Progenitor cell of endocrine pancreas (in vitro differentiated cells): Measurements from ENCODE around the gene KERA. TPM values are rescaled to one million over a fixed set of nuclear protein-coding genes. Genes with fewer than 3 reads are reported as not detected.

ENCODE experiments used
- DNase-seq: peaks from one replicate; pipeline ENCODE4 v3.0.0; 2021; ENCODE audit warnings: low spot score; ENCODE audit not compliant: unreplicated experiment
- H3K27ac Mint-ChIP-seq: 2 replicates; pipeline ENCODE4 v1.8.0; 2021; ENCODE audit warnings: mild to moderate bottlenecking, moderate library complexity, mixed read lengths
- H3K27me3 Mint-ChIP-seq: 2 replicates; pipeline ENCODE4 v1.8.0; 2021; ENCODE audit warnings: mixed read lengths
- H3K36me3 Mint-ChIP-seq: 2 replicates; pipeline ENCODE4 v1.8.0; 2022; ENCODE audit warnings: mixed read lengths; ENCODE audit not compliant: insufficient read depth
- H3K4me1 Mint-ChIP-seq: 2 replicates; pipeline ENCODE4 v1.8.0; 2021; ENCODE audit warnings: low read depth, mixed read lengths
- H3K4me3 Mint-ChIP-seq: 2 replicates; pipeline ENCODE4 v1.8.0; 2021; ENCODE audit warnings: low read depth, mild to moderate bottlenecking, moderate library complexity, mixed read lengths
- H3K9me3 Mint-ChIP-seq: 2 replicates; pipeline ENCODE4 v1.8.0; 2021; ENCODE audit warnings: low read depth, mixed read lengths
- CTCF ChIP-seq: fragments of 200-600 bp; sonication (generic); IDR thresholded peaks from one replicate; pipeline ENCODE4 v1.5.0; 2021; ENCODE audit warnings: antibody characterized with exemption, mild to moderate bottlenecking; ENCODE audit not compliant: unreplicated experiment
- total RNA-seq: library from RNA; stranded (reverse); gene quantifications from 2 replicates; pipeline ENCODE4 v1.2.1, GENCODE V29; 2021

Gene KERA
- total RNA-seq, 1 donor from 2014 or later: not detected

GRCh38 chr12:91073426-91073825 lies 15.6 kb upstream of the KERA start:
- Mint-ChIP-seq H3K27ac (no peak overlapping the region), H3K4me3 (no peak overlapping the region), H3K9me3 (no peaks in the 10 kb centered on the region), H3K36me3 (no peaks in the 10 kb centered on the region), H3K4me1 (peaks cover 18% of the 10 kb centered on the region), H3K27me3 (peaks cover 2% of the 10 kb centered on the region)
- TF ChIP-seq CTCF: no peak
- no peak for DNase-seq

GRCh38 chr12:91072931-91073330 lies 15.1 kb upstream of the KERA start:
- Mint-ChIP-seq H3K4me3 (no peak overlapping the region), H3K9me3 (no peaks in the 10 kb centered on the region), H3K4me1 (peaks cover 13% of the 10 kb centered on the region), H3K27me3 (peaks cover 2% of the 10 kb centered on the region), H3K36me3 (no peaks in the 10 kb centered on the region), H3K27ac (no peak overlapping the region)
- no peak for DNase-seq
- no peak for TF ChIP-seq CTCF

- H3K9me3 Mint-ChIP-seq: no peaks in the 10 kb centered on the region
- DNase-seq: no peak
- no peak for TF ChIP-seq CTCF
- H3K27me3 Mint-ChIP-seq: no peaks in the 10 kb centered on the region
- no peak overlapping the region for H3K27ac Mint-ChIP-seq
- H3K36me3 Mint-ChIP-seq: no peaks in the 10 kb centered on the region
- no peak overlapping the region for H3K4me3 Mint-ChIP-seq
- peaks cover 7% of the 10 kb centered on the region for H3K4me1 Mint-ChIP-seq
These were observed 13.1 kb upstream of the KERA start for GRCh38 chr12:91070936-91071335.

GRCh38 chr12:91065396-91065795 lies 7.6 kb upstream of the KERA start:
- no peaks in the 10 kb centered on the region for H3K4me1 Mint-ChIP-seq
- TF ChIP-seq CTCF: no peak

GRCh38 chr12:91064640-91065039 lies 6.8 kb upstream of the KERA start:
- H3K27ac Mint-ChIP-seq: no peak overlapping the region
- no peaks in the 10 kb centered on the region for H3K4me1 Mint-ChIP-seq
- H3K4me3 Mint-ChIP-seq: no peak overlapping the region
- no peaks in the 10 kb centered on the region for H3K9me3 Mint-ChIP-seq
- no peaks in the 10 kb centered on the region for H3K36me3 Mint-ChIP-seq
- DNase-seq: no peak
- no peak for TF ChIP-seq CTCF
- H3K27me3 Mint-ChIP-seq: no peaks in the 10 kb centered on the region

More at GRCh38 chr12:91065396-91065795, 7.6 kb upstream of the KERA start:
- Mint-ChIP-seq H3K27me3 (no peaks in the 10 kb centered on the region), H3K27ac (no peak overlapping the region), H3K36me3 (no peaks in the 10 kb centered on the region), H3K9me3 (no peaks in the 10 kb centered on the region), H3K4me3 (no peak overlapping the region)
- no peak for DNase-seq
